Fibroblast of peridontal ligament (primary cell): ENCODE data around the gene ZNF462.

ENCODE experiments used
- DNase-seq: peaks from one replicate; pipeline ENCODE4 v3.0.0-alpha.2; 2010; ENCODE audit errors: extremely low read depth

Gene ZNF462

GRCh38 chr9:106929471-106930177, 66.7 kb downstream of the ZNF462 start:
- peak; percentile 47 for DNase-seq

GRCh38 chr9:106930477-106930876, 67.5 kb downstream of the ZNF462 start:
- DNase-seq, result no peak

GRCh38 chr9:106931466-106931865, 68.5 kb downstream of the ZNF462 start:
- no peak for DNase-seq

- DNase-seq, result no peak
Measured at GRCh38 chr9:106932178-106932577, 69.2 kb downstream of the ZNF462 start.

- DNase-seq, result no peak
Measured at GRCh38 chr9:106932675-106933074, 69.7 kb downstream of the ZNF462 start.

GRCh38 chr9:106933470-106933869, 70.5 kb downstream of the ZNF462 start:
- DNase-seq, result no peak

- no peak for DNase-seq
Measured at GRCh38 chr9:106934442-106935238, 71.7 kb downstream of the ZNF462 start.

- no peak for DNase-seq
Measured at GRCh38 chr9:106936680-106937079, 73.7 kb downstream of the ZNF462 start.

- DNase-seq, result no peak
Measured at GRCh38 chr9:106941916-106942315, 79.0 kb downstream of the ZNF462 start.

GRCh38 chr9:106945727-106946660, 83.0 kb downstream of the ZNF462 start:
- peak; percentile 95 for DNase-seq

GRCh38 chr9:106947106-106947900, 84.3 kb downstream of the ZNF462 start:
- DNase-seq, result no peak

- peak; percentile 43 for DNase-seq
Measured at GRCh38 chr9:106953174-106953573, 90.2 kb downstream of the ZNF462 start.

GRCh38 chr9:106954558-106954957, 91.6 kb downstream of the ZNF462 start:
- DNase-seq, result no peak

GRCh38 chr9:106954974-106955850, 92.2 kb downstream of the ZNF462 start:
- DNase-seq, result no peak

- peak; percentile 21 for DNase-seq
Measured at GRCh38 chr9:106956971-106957370, 94.0 kb downstream of the ZNF462 start.

- no peak for DNase-seq
Measured at GRCh38 chr9:106958955-106959657, 96.1 kb downstream of the ZNF462 start.

GRCh38 chr9:106960258-106960657, 97.3 kb downstream of the ZNF462 start:
- DNase-seq, result no peak

- DNase-seq, result peak; percentile 21
Measured at GRCh38 chr9:106961623-106962022, 98.7 kb downstream of the ZNF462 start.

GRCh38 chr9:106962122-106962521, 99.2 kb downstream of the ZNF462 start:
- DNase-seq, result peak; percentile 35
